GM21447 (cell line): Measurements from ENCODE around the gene RAB1B.
"Not testable (repeated sequence)": the region's sequence is repeated elsewhere in the genome, so short reads cannot be mapped to it uniquely, and the experiment has no call there.

Experiments
- ATAC-seq: cut with Tn5 transposase; IDR thresholded peaks from one replicate; pipeline ENCODE4 v1.9.1; 2021; ENCODE audit not compliant: unreplicated experiment

Gene RAB1B

DNA sequence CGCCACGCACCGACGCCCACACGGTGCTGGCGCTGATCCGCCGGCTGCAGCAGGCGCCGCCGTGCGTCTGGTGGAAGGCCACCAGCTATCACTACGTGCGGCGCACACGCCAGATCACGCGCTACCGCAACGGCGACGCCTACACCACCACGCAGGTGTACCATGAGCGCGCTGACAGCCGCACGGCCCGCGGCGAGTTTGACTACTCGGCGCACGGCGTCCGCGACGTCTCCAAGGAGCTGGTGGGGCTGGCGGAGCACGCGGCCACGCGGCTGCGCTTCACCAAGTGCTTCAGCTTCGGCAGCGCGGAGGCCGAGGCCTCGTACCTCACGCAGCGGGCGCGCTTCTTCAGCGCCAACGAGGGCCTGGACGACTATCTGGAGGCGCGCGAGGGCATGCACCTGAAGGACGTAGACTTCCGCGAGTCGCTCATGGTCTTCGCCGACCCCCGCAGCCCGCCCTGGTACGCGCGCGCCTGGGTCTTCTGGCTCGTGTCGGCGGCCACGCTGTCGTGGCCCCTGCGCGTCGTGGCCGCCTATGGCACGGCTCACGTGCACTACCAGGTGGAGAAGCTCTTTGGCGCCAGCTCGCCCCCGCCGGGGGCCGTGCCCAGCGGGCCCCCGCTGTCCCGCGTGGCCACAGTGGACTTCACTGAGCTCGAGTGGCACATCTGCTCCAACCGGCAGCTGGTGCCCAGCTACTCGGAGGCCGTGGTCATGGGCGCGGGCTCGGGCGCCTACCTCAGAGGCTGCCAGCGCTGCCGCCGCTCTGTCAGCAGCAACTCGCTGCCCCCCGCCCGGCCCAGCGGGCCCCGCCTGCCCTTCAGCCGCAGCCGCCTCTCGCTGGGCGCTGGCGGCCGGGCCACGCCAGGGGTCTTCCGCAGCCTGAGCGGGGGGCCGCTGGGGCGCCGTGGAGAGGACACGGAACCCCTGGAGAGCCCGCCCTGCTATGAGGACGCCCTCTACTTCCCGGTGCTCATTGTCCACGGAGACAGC is 26.5 kb downstream of the RAB1B start:
- no peak for ATAC-seq

- no peak for ATAC-seq
These were observed 29.2 kb downstream of the RAB1B start for GRCh38 chr11:66297610-66298009.

GRCh38 chr11:66299186-66299585 is 30.7 kb downstream of the RAB1B start:
- no peak for ATAC-seq

DNA sequence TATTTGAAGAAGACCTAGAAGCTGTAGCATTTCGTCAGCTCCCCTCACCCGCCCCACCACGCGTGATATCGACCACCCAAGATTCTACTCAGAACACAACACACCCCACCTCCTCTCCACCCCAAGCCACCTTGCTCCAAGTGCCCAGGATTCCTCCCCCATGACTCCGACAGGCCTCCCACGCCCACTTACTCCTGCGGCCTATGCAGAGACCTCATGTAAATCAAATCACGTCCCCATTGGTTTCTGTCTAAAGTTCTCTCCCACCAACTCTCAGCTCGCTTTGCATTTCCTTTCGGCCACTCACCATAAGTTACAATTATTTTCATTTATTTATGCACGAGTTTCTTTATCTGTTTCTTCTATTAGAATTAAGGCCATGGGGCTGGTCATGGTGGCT is 34.2 kb downstream of the RAB1B start:
- ATAC-seq, result no peak

GRCh38 chr11:66309475-66309874 is 41.0 kb downstream of the RAB1B start:
- ATAC-seq, result no peak

GRCh38 chr11:66310324-66310723 is 41.9 kb downstream of the RAB1B start:
- no peak for ATAC-seq

DNA sequence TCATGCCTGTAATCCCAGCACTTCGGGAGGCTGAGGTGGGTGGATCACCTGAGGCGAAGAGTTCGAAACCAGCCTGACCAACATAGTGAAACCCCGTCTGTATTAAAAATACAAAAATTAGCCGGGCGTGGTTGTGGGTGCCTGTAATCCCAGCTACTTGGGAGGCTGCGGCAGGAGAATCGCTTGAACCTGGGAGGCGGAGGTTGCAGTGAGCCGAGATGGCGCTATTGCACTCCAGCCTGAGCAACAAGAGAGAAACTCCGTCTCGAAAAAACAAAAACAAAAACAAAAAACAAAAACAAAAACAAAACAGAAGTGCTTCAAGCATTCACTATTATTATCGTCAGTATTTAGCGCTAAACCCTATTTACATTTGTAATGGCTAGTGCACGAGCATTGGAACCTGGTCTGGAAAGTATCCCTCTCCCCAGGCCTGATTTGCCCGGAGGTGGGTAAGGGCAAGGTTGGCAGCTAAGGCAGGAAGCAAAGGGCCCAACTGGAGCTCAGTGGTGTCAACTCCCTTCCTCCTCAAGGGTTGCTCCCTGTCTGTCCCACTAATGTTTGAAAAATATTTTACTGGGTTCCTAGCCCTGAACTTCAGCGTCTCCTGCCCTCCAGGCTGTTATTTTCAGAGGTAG is 42.5 kb downstream of the RAB1B start:
- not testable (repeated sequence) for ATAC-seq

DNA sequence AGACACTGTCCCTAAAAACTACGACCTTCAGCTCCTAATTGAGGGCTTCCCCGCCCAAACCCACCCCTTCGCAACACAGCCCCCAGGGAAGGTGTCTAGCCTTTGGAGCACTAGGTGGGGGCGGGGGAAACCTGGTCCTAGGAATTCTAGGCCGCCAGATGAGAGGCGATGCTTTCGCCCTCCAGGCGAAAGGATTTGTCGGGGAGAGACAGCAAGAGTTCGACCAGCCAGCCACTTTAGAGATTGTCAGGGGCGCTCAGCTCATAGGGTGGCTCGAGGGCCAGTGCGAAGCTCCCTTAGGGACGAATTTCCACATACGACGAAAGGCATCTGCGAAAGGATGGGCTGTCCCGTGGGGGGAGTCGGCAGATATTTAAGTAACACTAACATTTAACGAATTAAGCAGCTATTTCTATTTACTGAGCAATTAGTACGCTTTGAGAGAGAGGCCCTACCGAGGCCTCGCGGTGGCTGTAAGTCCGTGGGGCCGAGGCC is 43.1 kb downstream of the RAB1B start:
- no peak for ATAC-seq

- peak; percentile 66 for ATAC-seq
These were observed 43.6 kb downstream of the RAB1B start for GRCh38 chr11:66311965-66312548.

GRCh38 chr11:66312549-66313320 is 44.3 kb downstream of the RAB1B start:
- ATAC-seq, result peak; percentile 62

DNA sequence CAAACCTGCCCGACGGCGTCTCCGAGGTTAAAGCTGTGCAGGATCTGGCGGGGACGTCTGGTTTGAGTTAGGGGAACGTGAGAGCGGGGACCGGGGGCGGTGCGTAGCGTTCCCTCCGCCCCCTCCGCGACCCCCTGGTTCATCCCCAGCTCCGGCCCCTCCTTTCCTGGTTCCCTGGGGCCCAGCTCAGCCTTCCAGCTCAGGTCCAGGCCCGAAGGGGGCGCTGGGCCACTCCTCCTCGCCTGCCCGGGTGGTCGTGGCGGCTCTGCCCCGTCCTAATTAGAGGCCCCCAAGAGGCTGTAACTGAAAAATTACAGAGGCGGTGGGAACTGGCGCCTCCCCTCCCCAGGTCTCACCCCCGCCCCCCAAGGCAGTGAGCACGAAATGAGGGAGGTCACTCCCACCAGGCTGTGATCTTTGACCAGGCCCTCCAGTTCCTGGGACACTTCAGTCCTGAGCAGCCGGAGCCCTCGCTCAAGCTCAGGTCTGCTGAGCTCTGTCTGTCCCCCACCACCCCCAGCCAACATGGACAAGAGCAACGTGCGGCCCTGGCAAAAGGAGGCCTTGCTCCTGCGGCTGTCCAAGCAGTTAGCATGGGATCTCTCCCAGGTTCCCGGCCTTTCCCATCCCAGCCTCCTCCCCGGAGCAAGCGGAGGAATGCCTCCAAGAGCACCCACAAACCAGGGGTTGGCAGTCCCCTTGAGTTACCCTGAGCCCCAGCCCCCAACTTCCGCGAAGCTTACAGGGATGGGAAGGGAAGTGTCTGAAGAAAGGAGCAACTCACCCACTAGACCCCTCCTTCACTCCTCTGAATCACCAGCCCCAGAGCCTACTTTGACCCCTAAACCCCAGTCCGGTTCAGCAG is 45.1 kb downstream of the RAB1B start:
- ATAC-seq, result no peak

DNA sequence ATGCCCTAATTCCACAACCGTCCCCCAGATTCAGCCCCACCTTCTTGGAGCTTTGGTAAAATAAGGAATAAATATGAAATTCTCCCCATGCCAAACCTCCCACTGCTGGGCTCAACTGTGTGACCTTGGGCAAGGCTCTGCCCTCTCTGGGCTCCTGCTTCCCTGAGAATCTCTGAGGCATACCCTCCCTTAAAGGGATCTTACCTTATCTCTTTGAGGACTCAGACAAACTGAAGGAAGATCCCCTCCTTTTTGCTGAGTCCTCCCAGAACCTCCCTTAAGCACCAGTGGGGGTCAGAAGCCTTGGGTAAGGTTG is 45.7 kb downstream of the RAB1B start:
- ATAC-seq, result no peak

- ATAC-seq, result no peak
These were observed 46.4 kb downstream of the RAB1B start for GRCh38 chr11:66314561-66315497.

DNA sequence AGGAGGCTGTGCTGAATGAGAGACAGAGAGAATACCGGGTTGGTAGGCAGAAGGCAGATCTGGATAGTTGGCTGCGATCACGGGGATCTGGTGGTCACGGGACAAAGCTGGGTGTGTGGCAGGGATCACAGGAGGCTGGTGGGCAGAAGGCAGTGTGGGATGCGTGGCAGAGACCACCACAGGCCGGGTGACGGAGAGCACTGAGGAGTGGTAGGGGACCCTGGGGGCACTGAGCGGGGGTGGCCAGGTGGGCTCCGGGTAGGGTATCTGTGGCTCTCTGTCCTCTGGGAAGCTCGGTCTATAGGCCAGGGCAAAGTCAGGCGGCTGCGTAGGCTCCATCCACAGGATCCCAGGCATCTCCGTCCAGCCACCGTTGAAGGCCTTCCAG is 47.1 kb downstream of the RAB1B start:
- ATAC-seq, result no peak

GRCh38 chr11:66315921-66316811 is 47.7 kb downstream of the RAB1B start:
- no peak for ATAC-seq

DNA sequence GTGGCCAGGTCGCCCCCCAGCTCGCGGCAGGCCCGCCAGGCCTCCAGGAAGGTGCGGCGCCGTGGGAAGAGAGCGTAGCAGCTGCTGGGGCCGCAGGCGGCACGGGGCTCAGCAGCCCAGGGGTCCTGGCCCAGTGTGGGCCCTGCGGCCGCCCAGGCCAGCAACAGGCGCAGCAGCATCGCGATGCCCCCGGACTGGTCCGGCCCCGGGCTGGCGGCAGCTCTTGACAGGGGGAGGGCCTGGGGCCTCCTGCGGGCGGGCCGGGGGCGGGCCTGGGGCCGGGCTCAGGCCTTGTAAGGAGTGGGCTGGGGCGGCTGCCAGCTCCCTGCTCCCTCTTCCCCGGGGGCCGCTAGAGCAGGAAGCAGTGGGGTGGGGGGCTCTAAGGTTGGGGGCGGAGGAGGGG is 48.4 kb downstream of the RAB1B start, which contains the start of gene CD248:
CD248 (minus strand) TSS at position 196 of the 403 bp plus-strand sequence; CDS start at position 179, 17 bp downstream.
- no peak for ATAC-seq

- ATAC-seq, result no peak
These were observed 48.9 kb downstream of the RAB1B start for GRCh38 chr11:66317322-66317722.
